Mammary epithelial cell (primary cell): ENCODE measurements around the gene SPATA24.

Source experiments
- EZH2 ChIP-seq: IDR thresholded peaks from 2 replicates; pipeline ENCODE4 v1.6.1; 2012; ENCODE audit warnings: low read length, inconsistent platforms, borderline replicate concordance
- TF ChIP-seq, protein P1 (sequence below), 2 donors: IDR thresholded peaks in 1 of 2; conservative IDR thresholded peaks in 1 of 2; 2 replicates each; pipeline ENCODE4 v1.5.1; 2011 to 2012; ENCODE audit warnings: inconsistent platforms in 2 of 2, low read length in 2 of 2, mild to moderate bottlenecking in 2 of 2, control low read depth in 1 of 2, low read depth in 1 of 2; ENCODE audit not compliant: insufficient read depth in 1 of 2; ENCODE audit errors: extremely low read depth in 1 of 2

DNA sequence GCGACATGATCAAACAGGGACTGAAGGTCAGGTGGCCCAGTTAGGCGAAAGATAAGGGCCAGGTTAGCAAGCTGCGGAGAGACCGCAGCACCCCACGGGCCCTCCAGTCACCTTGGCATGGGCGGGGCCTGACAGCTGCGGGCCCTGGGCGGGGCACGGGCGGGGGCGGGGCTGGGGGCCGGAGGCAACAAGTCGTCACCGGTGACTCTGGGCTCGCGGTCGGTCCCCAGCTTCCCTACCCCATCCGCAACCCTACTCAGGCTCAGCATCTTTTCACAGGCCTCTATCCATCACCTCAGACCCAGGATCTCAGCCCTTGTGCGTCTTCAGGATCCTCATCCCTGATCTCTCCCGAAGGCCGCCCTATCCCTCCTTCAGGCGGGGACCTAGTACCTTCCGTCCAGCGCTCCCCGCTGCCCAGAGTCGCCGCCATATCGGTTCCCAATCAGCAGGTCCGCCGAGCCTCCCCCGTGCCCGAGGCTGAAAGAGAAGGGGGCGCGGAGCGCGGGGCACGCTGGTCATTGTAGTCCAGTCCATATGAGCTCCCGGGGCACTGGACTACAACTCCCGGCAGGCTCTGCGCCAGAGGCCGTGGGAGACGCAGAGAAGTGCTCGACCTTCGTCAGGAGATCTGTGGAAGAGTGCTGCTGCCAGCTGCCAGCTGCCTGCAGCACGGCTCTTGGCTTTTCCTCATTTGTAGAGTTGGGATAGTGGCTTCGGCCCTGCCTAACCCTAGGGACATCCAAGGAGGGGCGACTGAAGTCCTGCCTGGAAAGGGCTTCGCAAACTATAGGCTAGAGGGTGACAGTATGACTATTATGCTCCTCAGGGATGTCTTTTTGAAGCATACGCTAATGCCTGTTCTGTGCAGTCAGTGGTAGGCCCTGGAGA lies 35.4 kb upstream of the SPATA24 start, which contains the start of gene DNAJC18:
- TF ChIP-seq, protein P1, sequence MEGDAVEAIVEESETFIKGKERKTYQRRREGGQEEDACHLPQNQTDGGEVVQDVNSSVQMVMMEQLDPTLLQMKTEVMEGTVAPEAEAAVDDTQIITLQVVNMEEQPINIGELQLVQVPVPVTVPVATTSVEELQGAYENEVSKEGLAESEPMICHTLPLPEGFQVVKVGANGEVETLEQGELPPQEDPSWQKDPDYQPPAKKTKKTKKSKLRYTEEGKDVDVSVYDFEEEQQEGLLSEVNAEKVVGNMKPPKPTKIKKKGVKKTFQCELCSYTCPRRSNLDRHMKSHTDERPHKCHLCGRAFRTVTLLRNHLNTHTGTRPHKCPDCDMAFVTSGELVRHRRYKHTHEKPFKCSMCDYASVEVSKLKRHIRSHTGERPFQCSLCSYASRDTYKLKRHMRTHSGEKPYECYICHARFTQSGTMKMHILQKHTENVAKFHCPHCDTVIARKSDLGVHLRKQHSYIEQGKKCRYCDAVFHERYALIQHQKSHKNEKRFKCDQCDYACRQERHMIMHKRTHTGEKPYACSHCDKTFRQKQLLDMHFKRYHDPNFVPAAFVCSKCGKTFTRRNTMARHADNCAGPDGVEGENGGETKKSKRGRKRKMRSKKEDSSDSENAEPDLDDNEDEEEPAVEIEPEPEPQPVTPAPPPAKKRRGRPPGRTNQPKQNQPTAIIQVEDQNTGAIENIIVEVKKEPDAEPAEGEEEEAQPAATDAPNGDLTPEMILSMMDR (conservative IDR thresholded peaks at IDR 0.05 in 1 of 2, IDR thresholded peaks at IDR 0.05 in 1 of 2; ENCODE audit: extremely low read depth in 1 of 2, insufficient read depth in 1 of 2, low read depth in 1 of 2, low read length in 2 of 2): no peak
- TF ChIP-seq EZH2: no peak
